Measurements from ENCODE around the gene RHOH.

- TF ChIP-seq CTCF (IDR thresholded peaks at IDR 0.05; ENCODE audit: low read depth, low read length, poor library complexity, severe bottlenecking) (no peak), EZH2phosphoT487 (IDR thresholded peaks at IDR 0.05; ENCODE audit: borderline replicate concordance, low read length) (no peak)
Measured at GRCh38 chr4:40254608-40255392, 58.0 kb downstream of the RHOH start.

Data from DOHH2 (cell line).